Endodermal cell (in vitro differentiated cells): ENCODE results near the gene ZBTB7C. TPM values are rescaled to one million over a fixed set of nuclear protein-coding genes. Genes with fewer than 3 reads are reported as not detected.

ENCODE experiments used
- DNase-seq: peaks from one replicate; pipeline ENCODE4 v3.0.0-alpha.2; 2017
- H3K27ac ChIP-seq: 2 replicates; pipeline ENCODE4 v1.5.1; 2013; ENCODE audit warnings: mild to moderate bottlenecking, low read depth, low read length, moderate library complexity
- H3K27me3 ChIP-seq: 2 replicates; pipeline ENCODE4 v1.6.1; 2013; ENCODE audit warnings: mild to moderate bottlenecking, low read length, moderate library complexity; ENCODE audit not compliant: insufficient read depth, control insufficient read depth, poor library complexity, severe bottlenecking
- H3K36me3 ChIP-seq: 2 replicates; pipeline ENCODE4 v1.7.0; 2013; ENCODE audit warnings: mild to moderate bottlenecking, low read length, moderate library complexity; ENCODE audit not compliant: control insufficient read depth, insufficient read depth
- H3K4me1 ChIP-seq: one replicate; pipeline ENCODE4 v1.7.0; 2013; ENCODE audit warnings: low read length; ENCODE audit not compliant: control insufficient read depth, insufficient read depth
- H3K4me3 ChIP-seq: 2 replicates; pipeline ENCODE4 v1.5.1; 2013; ENCODE audit warnings: mild to moderate bottlenecking, low read length, moderate library complexity
- H3K9ac ChIP-seq: 2 replicates; pipeline ENCODE4 v1.6.1; 2013; ENCODE audit warnings: mild to moderate bottlenecking, low read length, moderate library complexity; ENCODE audit not compliant: poor library complexity, severe bottlenecking; ENCODE audit errors: extremely low read depth
- H3K9me3 ChIP-seq: 2 replicates; pipeline ENCODE4 v1.6.1; 2013; ENCODE audit warnings: mild to moderate bottlenecking, low read length, moderate library complexity; ENCODE audit not compliant: control insufficient read depth
- H3K27ac Mint-ChIP-seq: 2 replicates; pipeline ENCODE4 v1.8.0; 2020; ENCODE audit warnings: mixed read lengths
- H3K27me3 Mint-ChIP-seq: 2 replicates; pipeline ENCODE4 v1.8.0; 2021; ENCODE audit warnings: mild to moderate bottlenecking, mixed read lengths; ENCODE audit not compliant: insufficient read depth
- H3K36me3 Mint-ChIP-seq: 2 replicates; pipeline ENCODE4 v1.8.0; 2020; ENCODE audit warnings: low read depth, mixed read lengths
- H3K4me1 Mint-ChIP-seq: 2 replicates; pipeline ENCODE4 v1.8.0; 2020; ENCODE audit warnings: mixed read lengths
- H3K4me3 Mint-ChIP-seq: 2 replicates; pipeline ENCODE4 v1.8.0; 2020; ENCODE audit warnings: mild to moderate bottlenecking, moderate library complexity, mixed read lengths
- H3K9me3 Mint-ChIP-seq: 2 replicates; pipeline ENCODE4 v1.8.0; 2020; ENCODE audit warnings: mild to moderate bottlenecking, mixed read lengths
- WGBS, 2 experiments: methylation state at CpG; one replicate each; pipeline versions ENCODE4 v1.1.5 to v1.1.7; 2013; ENCODE audit warnings: missing lambda C conversion rate in 2 of 2, mixed read lengths in 1 of 2; ENCODE audit not compliant: insufficient coverage in 1 of 2, insufficient read length in 1 of 2; 5-methylcytosine and 5-hydroxymethylcytosine counted together
- total RNA-seq, 2 donors: library from RNA; stranded (reverse); fragmentation: NEBNext Ultra II Directional in 1 of 2; extraction: Animal tissue kit (Norgen Biotek cat#: 25700) in 1 of 2; gene quantifications; 2 replicates in 1 of 2; 3 replicates in 1 of 2; pipeline ENCODE4 v1.2.1, GENCODE V29; 2021
- TF ChIP-seq, protein P1 (sequence below): fragments of 200-600 bp; sonication (generic); conservative IDR thresholded peaks from 2 replicates; pipeline ENCODE4 v1.5.0; 2021; ENCODE audit warnings: antibody characterized with exemption, mild to moderate bottlenecking

Gene ZBTB7C
- total RNA-seq, 2 donors from 2014 or later = 0.31 to 0.62 TPM

DNA sequence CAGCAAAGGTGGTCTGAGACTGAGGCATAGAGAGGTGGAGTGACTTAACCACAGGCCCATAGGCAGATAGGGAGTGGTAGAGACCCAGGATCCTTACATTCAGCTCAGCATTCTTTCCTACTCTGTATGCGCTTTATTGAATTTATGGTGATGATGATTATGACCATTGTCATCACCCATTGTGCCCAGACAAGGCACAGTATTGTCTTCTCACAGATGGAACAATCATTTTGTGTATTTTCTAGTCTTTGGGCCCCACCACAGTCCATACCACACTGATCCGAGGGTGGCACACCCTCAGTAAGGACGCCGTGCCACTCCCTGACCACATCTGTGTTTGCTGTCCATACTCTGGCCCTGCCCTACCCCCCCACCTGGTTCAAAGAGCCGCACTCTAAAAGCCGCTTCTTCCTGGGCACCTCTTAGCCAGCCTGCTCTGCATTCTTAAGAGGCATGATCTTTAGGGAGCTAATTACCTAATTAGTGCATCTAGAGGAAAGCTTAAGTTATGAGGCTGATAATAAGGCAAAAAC lies 299.2 kb downstream of the ZBTB7C start:
- no peaks in the 10 kb centered on the region for H3K36me3 ChIP-seq
- H3K9ac ChIP-seq = no peak overlapping the region
- Mint-ChIP-seq H3K27me3 (peaks cover 3% of the 10 kb centered on the region), H3K4me1 (peaks cover 1% of the 10 kb centered on the region), H3K36me3 (no peaks in the 10 kb centered on the region), H3K9me3 (no peaks in the 10 kb centered on the region), H3K4me3 (no peak overlapping the region), H3K27ac (no peak overlapping the region)
- DNase-seq = no peak
- H3K27me3 ChIP-seq = no peaks in the 10 kb centered on the region
- no peak overlapping the region for H3K27ac ChIP-seq
- H3K4me3 ChIP-seq = no peak overlapping the region
- TF ChIP-seq, protein P1, sequence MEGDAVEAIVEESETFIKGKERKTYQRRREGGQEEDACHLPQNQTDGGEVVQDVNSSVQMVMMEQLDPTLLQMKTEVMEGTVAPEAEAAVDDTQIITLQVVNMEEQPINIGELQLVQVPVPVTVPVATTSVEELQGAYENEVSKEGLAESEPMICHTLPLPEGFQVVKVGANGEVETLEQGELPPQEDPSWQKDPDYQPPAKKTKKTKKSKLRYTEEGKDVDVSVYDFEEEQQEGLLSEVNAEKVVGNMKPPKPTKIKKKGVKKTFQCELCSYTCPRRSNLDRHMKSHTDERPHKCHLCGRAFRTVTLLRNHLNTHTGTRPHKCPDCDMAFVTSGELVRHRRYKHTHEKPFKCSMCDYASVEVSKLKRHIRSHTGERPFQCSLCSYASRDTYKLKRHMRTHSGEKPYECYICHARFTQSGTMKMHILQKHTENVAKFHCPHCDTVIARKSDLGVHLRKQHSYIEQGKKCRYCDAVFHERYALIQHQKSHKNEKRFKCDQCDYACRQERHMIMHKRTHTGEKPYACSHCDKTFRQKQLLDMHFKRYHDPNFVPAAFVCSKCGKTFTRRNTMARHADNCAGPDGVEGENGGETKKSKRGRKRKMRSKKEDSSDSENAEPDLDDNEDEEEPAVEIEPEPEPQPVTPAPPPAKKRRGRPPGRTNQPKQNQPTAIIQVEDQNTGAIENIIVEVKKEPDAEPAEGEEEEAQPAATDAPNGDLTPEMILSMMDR = no peak
- H3K4me1 ChIP-seq = no peaks in the 10 kb centered on the region
- H3K9me3 ChIP-seq = no peaks in the 10 kb centered on the region
- WGBS, 2 experiments = 89% methylated on average over 5 of the region's 6 CpGs; no CpG with 5 or more reads in 1 of the 2 experiments

DNA sequence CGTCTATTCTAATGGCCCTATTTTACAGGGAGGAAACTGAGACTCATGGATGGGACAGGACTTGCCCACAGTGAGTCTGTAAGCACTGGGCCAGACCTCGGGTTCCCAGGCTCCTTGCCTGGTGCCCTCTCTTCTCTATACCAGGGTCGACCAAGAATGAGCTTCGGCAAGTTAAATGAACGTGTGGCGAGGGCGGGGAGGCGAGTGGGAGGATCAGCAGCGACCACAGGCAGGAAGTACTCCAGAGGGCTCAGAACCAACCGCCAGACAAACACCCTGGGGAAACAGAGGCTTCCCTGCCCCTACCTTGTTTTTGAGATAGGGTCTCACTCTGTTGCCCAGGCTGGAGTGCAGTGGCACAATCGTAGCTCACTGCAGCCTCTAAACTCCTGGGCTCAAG lies 301.0 kb downstream of the ZBTB7C start:
- WGBS, 2 experiments = 95 to 99% methylated on average over 11 of the region's 11 CpGs
- H3K4me1 Mint-ChIP-seq = peaks cover 1% of the 10 kb centered on the region
- H3K36me3 ChIP-seq = no peaks in the 10 kb centered on the region
- DNase-seq = no peak
- H3K4me1 ChIP-seq = no peaks in the 10 kb centered on the region
- no peak overlapping the region for H3K9ac ChIP-seq
- H3K27me3 Mint-ChIP-seq = peaks cover 3% of the 10 kb centered on the region
- H3K36me3 Mint-ChIP-seq = no peaks in the 10 kb centered on the region
- TF ChIP-seq, protein P1 = no peak
- no peaks in the 10 kb centered on the region for H3K27me3 ChIP-seq
- H3K4me3 Mint-ChIP-seq = no peak overlapping the region
- no peaks in the 10 kb centered on the region for H3K9me3 ChIP-seq
- H3K27ac Mint-ChIP-seq = no peak overlapping the region
- no peaks in the 10 kb centered on the region for H3K9me3 Mint-ChIP-seq
- no peak overlapping the region for H3K27ac ChIP-seq
- no peak overlapping the region for H3K4me3 ChIP-seq

DNA sequence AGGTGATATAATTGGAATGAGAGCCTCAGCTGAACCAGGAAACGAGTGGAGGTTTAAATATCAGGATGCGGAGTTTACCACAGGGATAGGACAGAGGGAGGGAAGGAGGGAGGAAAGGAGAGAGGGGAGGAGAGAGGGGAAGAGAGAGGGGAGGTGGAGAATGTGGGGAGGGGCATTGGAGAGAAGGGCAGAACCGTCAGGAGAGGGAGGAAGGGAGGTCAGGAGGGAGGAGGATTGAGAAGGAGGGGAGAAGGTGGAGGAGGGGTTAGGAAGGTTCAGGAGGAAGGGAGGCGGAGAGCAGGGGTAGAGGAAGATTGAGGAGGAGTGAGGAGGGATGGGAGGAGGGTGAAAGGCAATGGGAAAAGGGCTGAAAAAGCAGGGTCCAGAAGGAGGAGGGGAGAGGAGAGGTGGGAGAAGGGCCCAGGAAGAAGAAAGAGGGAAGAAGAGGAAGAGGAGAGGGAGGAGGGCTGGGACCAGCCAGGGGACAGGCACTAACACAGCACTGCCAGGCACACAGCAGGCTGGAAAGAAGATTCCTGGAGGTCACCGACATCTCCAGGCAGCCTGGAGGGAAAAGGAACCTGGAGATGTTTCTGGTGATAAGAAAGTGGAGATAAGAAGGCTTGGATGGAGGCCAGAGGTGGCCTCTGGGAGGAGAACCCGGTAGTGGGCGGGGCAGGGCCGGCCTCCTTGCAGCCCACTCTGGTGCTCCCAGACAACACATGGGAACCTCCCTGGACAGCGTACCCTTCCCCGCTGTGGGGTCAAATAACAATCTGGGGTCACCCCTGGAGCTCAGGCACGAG lies 302.0 kb downstream of the ZBTB7C start:
- Histone ChIP-seq H3K27ac (no peak overlapping the region), H3K36me3 (no peaks in the 10 kb centered on the region), H3K27me3 (no peaks in the 10 kb centered on the region), H3K9me3 (no peaks in the 10 kb centered on the region), H3K4me3 (no peak overlapping the region), H3K9ac (no peak overlapping the region), H3K4me1 (no peaks in the 10 kb centered on the region)
- Mint-ChIP-seq H3K27me3 (peaks cover 3% of the 10 kb centered on the region), H3K27ac (no peak overlapping the region), H3K4me1 (peaks cover 1% of the 10 kb centered on the region), H3K4me3 (no peak overlapping the region), H3K9me3 (no peaks in the 10 kb centered on the region), H3K36me3 (no peaks in the 10 kb centered on the region)
- TF ChIP-seq, protein P1 = no peak
- peak; percentile 62 for DNase-seq
- WGBS, 2 experiments = 58 to 70% methylated on average over 8 to 11 of the region's 11 CpGs
